NCI-H748 (cell line): ENCODE results near the gene FUCA1.
"Not testable (repeated sequence)": the region's sequence is repeated elsewhere in the genome, so short reads cannot be mapped to it uniquely, and the experiment has no call there.

Source experiments
- DNase-seq: peaks from one replicate; lab custom pipeline; 2025; ENCODE audit not compliant: unreplicated experiment; lab: John Stamatoyannopoulos, UW

The FUCA1 gene

DNA sequence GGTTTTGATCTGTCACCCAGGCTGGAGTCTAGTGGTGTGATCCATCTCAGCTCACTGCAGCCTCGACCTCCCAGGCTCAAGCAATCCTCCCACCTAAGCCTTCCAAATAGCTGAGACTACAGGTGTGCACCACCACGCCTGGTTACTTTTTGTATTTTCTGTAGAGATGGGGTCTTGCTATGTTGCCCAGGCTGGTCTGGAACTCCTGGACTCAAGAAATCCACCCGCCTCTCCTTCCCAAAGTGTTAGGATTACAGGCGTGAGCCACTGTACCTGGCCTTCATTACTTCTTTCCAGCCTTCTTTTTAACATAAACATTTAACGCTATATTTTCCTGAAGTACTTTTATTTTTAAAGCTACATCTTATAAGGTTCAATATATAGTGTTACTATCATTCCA is 24.4 kb downstream of the FUCA1 start:
- DNase-seq = no peak

- DNase-seq = peak; percentile 50
Observed at GRCh38 chr1:23838401-23838866, 29.7 kb downstream of the FUCA1 start.

- DNase-seq = no peak
Observed at GRCh38 chr1:23837908-23838307, 30.2 kb downstream of the FUCA1 start.

DNA sequence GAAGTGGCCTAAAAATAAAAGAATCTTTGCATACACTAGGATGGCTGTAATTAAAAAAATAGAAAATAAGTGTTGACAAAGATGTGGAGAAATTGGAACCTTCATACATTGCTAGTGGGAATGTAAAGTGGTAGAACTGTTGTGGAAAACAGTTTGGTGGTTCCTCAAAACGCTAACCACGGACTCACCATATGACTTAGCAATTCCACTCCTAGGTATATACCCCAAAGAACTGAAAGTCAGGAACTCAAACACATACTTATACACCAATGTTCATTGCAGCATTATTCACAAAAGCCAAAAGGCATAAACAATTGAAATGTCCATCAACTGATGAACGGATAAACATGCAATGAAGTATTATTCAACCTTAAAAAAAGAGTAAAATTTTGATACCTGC is 32.1 kb downstream of the FUCA1 start:
- DNase-seq = no peak

DNA sequence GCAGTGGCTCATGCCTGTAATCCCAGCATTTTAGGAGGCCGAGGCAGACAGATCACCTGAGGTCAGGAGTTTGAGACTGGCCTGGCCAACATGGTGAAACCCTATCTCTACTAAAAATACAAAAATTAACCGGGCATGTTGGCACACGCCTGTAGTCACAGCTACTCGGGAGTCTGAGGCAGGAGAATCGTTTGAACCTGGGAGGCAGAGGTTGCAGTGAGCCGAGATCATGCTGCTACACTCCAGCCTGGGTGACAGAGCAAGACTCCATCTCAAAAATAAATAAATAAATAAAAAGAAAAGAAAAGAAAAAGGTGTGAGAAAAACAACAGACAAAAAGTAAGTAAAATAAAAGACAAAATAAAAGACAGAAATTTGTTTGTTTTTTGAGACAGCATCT is 33.9 kb downstream of the FUCA1 start:
- not testable (repeated sequence) for DNase-seq

DNA sequence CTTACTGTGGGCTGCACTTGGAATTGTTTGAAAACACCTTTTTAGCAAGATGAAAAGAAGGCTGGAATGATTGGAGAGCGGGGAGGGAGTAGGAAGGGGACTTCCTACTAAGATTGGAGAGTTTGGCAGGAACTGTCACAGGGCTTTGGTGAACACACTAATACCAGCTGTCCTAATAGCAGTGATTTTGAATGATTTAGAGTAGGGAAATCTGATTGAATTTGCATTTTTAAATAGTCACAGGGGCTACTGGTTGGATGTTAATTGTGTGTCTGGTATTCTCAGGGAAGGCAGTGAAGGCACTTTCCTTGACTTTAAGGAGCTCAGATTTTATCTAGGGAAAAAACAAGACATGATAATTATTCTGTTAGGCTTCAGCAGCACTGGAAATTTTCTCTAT is 40.4 kb downstream of the FUCA1 start:
- no peak for DNase-seq

DNA sequence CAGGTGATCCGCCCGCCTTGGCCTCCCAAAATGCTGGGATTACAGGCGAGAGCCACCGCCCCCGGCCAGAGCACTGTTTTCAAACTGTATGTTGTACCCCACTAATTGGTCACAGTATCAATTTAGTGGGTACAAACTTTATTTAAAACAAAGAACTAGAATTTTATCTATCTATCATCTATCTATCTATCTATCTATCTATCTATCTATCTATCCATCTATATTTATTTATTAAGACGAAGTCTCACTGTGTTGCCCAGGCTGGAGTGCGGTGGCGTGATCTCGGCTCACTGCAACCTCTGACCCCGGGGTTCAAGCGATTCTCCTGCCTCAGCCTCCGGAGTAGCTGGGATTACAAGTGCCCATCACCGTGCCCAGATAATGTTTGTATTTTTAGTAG is 41.5 kb downstream of the FUCA1 start:
- DNase-seq = not testable (repeated sequence)

DNA sequence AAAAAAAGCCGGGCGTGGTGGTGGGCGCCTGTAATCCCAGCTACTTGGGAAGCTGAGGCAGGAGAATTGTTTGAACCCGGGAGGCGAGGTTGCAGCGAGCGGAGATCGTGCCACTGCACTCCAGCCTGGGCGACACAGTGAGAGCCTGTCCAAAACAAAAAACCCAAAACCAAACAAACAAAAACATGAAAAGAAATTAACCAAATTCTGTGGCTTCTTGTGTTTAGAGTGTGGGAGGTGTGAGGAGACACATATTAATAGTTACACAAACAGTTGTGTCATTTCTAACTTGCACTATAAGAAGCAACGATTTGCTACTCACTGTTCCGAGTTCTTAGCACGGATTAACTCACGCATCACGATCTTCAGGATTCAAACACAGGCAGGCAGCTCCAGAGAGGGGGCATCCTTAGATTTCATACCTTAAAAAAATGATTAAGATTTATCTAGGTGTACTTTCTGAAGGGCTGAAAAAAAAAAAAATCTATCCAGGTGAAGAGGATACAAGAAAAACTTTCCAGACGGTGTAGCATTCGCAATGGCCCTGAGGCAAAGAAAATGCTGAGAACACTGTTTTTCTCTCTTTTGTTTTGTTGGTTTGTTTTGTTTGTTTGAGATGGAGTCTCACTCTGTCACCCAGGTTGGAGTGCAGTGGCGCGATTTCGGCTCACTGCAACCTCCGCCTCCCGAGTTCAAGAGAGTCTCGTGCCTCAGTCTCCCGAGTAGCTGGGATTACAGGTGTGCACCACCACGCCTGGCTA is 42.1 kb downstream of the FUCA1 start:
- DNase-seq = no peak

- peak; percentile 89 for DNase-seq
Observed at GRCh38 chr1:23825076-23825761, 42.9 kb downstream of the FUCA1 start, which contains the start of gene HMGCL. TSS of gene HMGCL (minus strand) at chr1:23825429. CDS start at chr1:23825415, 14 bp downstream.

DNA sequence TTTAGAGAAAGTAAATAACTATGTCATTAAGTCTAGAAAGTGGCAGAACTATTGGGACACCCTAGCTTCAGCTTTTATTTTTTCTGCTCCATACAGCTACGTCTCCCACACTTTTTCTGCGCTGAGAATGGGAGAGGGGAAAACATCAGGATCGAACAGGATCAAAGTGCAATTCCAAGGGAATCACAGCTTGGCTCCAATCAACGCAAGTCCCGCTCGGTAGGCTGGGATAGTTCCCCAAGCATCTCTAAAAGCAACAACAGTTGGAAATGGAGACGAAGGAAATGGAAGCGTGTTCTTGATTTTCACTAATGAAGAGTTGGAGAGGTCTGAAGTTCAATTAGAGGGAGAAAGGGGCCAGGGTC is 43.4 kb downstream of the FUCA1 start:
- no peak for DNase-seq

GRCh38 chr1:23823767-23824166 is 44.3 kb downstream of the FUCA1 start:
- no peak for DNase-seq

DNA sequence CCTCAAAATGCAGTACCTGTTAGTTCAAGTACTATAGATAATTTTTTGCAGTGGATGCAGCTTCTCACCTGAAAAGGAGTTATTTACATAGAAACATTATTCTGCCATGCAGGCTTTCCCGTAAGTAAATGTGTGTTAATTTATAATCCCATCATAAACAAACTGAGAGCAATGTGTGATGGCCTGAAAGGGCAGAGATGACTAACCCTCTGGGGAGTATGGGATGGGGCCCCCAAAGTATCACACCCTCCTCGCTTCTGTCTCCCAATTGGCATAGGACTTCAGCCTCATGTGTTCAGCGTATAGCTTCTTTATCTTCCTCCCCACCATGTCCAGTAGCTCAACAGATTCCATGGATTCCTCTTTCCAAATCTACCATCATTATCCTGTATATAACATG is 50.5 kb downstream of the FUCA1 start:
- no peak for DNase-seq

- no peak for DNase-seq
Observed at GRCh38 chr1:23816906-23817305, 51.2 kb downstream of the FUCA1 start.

- DNase-seq = no peak
Observed at GRCh38 chr1:23816361-23816760, 51.7 kb downstream of the FUCA1 start.

GRCh38 chr1:23814016-23814415 is 54.1 kb downstream of the FUCA1 start:
- DNase-seq = no peak

DNA sequence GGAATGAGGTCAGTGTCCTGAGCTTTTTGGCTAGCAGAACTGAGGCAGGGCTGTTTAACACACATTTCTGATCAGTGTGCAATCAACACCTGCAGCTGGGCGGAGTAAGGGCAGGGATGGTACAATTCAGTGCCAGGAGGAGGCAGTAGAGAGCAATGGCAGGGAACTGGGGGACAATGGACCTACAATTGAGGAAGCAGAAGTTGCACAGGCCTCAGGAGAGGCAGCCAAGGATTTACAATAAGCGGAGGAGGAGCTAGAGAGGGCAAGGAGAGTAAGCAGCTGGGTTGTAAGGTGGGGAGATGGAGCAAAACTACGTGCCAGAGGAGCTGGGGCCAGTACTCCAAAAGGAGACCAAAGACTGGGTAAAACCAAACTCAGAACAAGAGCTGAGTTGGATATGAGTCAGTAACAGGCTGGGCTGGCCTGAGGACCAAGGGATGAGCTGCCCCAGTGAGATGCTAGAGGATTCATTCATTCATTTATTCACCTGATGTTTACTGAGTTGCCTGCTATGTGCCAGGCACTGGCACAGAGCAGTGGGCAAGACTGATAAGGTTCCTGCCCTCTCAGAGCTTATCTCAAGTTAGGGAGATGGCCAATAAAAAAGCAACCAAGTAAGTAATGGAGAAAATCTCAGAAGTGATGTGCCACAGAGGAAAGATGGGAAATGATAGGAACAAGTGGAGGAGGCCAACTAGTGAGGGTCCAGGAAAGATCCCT is 57.1 kb downstream of the FUCA1 start:
- DNase-seq = peak; percentile 15

- peak; percentile 56 for DNase-seq
Observed at GRCh38 chr1:23809751-23810171, 58.3 kb downstream of the FUCA1 start.

DNA sequence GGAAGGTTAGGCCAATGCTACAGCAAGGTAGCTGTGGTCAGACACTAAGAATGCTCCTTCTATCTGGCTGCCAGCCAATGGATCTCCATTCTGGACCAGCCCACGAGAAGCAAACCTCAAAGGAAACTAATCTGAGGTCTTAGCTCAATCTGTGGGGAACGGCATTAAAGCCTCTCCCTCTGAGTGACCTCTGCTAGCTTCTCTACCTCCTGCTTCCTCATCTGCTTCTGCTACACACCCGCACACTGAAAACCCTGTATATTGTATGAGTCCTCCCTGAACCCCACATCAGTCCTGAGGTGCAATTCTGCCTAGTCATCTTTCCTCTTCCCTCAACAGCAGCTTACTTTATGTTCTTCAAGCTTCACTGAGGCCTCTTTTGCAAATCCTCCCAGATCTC is 60.6 kb downstream of the FUCA1 start:
- DNase-seq = no peak

GRCh38 chr1:23806280-23806679 is 61.8 kb downstream of the FUCA1 start:
- no peak for DNase-seq

- DNase-seq = no peak
Observed at GRCh38 chr1:23805025-23805424, 63.1 kb downstream of the FUCA1 start.

GRCh38 chr1:23804183-23804835 is 63.8 kb downstream of the FUCA1 start:
- no peak for DNase-seq
